GM12892 (cell line): ENCODE results near the gene TFAP2D.

Source experiments
- POLR2A ChIP-seq: IDR thresholded peaks from 2 replicates; pipeline ENCODE4 v1.6.1; 2011; ENCODE audit warnings: low read depth, low read length, control low read depth
- POLR2AphosphoS5 ChIP-seq: IDR thresholded peaks from 2 replicates; pipeline ENCODE4 v1.6.1; 2011; ENCODE audit warnings: low read depth, low read length, control low read depth
- TAF1 ChIP-seq: IDR thresholded peaks from 2 replicates; pipeline ENCODE4 v1.6.1; 2011; ENCODE audit warnings: low read depth, mild to moderate bottlenecking, control low read depth, low read length, borderline replicate concordance

DNA sequence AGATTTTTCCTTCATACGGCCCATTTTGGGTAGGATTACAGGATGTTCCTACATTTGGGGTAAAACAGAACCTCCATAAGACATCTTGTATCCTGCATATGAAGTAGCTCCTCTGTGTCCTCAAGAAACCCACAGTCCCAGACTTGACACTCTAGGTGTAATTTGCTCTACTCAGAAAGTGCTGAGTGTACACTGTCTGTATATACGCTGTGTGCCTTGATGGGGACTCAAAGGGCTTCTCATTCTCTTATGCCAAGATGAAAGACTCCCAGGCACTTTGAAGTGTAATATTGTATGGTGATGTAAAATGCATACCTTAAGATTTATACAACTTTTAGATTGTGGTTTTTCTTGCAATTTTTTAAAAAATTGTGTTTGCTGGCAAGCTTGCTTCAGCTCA lies 5.2 kb downstream of the TFAP2D start:
- TF ChIP-seq POLR2A: no peak
- TF ChIP-seq TAF1: no peak
- TF ChIP-seq POLR2AphosphoS5: no peak
